Liver (tissue), 3 donors: ENCODE data around the gene DDX42.

ENCODE experiments used
- HNF4G ChIP-seq: IDR thresholded peaks from 2 replicates; pipeline ENCODE4 v1.6.1; 2016; ENCODE audit warnings: antibody characterized with exemption
- JUND ChIP-seq, 2 donors: IDR thresholded peaks; 2 replicates each; pipeline ENCODE4 v1.6.1; 2016; ENCODE audit warnings: antibody characterized with exemption in 2 of 2
- RAD21 ChIP-seq, 2 donors: IDR thresholded peaks; 2 replicates each; pipeline ENCODE4 v1.6.1; 2016; ENCODE audit warnings: antibody characterized with exemption in 2 of 2, mild to moderate bottlenecking in 2 of 2
- RXRA ChIP-seq, 2 donors: IDR thresholded peaks; 2 replicates each; pipeline ENCODE4 v1.6.1; 2017 to 2018; ENCODE audit warnings: antibody characterized with exemption in 2 of 2, mild to moderate bottlenecking in 1 of 2
- SP1 ChIP-seq: IDR thresholded peaks from 2 replicates; pipeline ENCODE4 v1.6.1; 2018; ENCODE audit warnings: antibody characterized with exemption, mild to moderate bottlenecking
- TF ChIP-seq, protein P1 (sequence below): fragments of 150-350 bp; IDR thresholded peaks from 2 replicates; pipeline ENCODE4 v1.5.1; 2017; ENCODE audit warnings: improper control_type of control experiment, low read depth, low read length; ENCODE audit not compliant: missing input control
- TF ChIP-seq, protein P2 (sequence below): IDR thresholded peaks from 2 replicates; pipeline ENCODE4 v1.6.1; 2016; ENCODE audit warnings: antibody characterized with exemption
- donor health status: healthy.
- donor health status: healthy.

DNA sequence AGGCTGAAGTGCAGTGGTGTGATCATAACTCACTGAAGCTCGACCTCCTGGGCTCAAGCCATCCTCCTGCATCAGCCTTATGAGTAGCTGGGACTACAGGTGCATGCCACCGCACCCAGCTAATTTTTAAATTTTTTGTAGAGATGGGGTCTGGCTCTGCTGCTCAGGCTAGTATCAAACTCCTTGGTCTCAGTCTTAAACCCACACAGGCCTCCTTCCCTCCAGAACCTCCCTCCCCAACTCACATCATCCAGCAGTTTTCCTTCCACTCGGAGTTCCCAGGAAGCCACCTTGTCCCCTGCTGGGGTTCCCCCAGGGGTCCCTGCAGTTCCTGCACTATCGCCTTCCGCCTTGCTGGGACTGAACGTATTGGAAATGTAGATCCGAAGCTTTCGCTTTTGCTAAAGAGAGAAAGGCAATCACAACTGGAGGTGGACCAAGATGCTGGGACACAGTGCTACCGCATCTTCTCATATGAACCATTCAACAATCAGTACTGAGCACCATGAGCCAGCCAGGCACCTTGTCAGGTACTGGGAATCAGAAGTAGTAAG lies 61.3 kb downstream of the DDX42 start:
- TF ChIP-seq, protein P1, sequence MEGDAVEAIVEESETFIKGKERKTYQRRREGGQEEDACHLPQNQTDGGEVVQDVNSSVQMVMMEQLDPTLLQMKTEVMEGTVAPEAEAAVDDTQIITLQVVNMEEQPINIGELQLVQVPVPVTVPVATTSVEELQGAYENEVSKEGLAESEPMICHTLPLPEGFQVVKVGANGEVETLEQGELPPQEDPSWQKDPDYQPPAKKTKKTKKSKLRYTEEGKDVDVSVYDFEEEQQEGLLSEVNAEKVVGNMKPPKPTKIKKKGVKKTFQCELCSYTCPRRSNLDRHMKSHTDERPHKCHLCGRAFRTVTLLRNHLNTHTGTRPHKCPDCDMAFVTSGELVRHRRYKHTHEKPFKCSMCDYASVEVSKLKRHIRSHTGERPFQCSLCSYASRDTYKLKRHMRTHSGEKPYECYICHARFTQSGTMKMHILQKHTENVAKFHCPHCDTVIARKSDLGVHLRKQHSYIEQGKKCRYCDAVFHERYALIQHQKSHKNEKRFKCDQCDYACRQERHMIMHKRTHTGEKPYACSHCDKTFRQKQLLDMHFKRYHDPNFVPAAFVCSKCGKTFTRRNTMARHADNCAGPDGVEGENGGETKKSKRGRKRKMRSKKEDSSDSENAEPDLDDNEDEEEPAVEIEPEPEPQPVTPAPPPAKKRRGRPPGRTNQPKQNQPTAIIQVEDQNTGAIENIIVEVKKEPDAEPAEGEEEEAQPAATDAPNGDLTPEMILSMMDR: no peak
- no peak for TF ChIP-seq RAD21 (IDR thresholded peaks at IDR 0.05)
- TF ChIP-seq SP1: no peak
- no peak for TF ChIP-seq JUND (IDR thresholded peaks at IDR 0.05)
- TF ChIP-seq, protein P2, sequence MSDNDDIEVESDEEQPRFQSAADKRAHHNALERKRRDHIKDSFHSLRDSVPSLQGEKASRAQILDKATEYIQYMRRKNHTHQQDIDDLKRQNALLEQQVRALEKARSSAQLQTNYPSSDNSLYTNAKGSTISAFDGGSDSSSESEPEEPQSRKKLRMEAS: no peak
- no peak for TF ChIP-seq RXRA (IDR thresholded peaks at IDR 0.05)
- no peak for TF ChIP-seq HNF4G
